HG03045 (cell line): ENCODE data around the gene TDRD7.

Experiments used
- ATAC-seq: cut with Tn5 transposase; IDR thresholded peaks from one replicate; pipeline ENCODE4 v1.9.1; 2021; ENCODE audit warnings: mild to moderate bottlenecking, moderate library complexity; ENCODE audit not compliant: unreplicated experiment

The TDRD7 gene

DNA sequence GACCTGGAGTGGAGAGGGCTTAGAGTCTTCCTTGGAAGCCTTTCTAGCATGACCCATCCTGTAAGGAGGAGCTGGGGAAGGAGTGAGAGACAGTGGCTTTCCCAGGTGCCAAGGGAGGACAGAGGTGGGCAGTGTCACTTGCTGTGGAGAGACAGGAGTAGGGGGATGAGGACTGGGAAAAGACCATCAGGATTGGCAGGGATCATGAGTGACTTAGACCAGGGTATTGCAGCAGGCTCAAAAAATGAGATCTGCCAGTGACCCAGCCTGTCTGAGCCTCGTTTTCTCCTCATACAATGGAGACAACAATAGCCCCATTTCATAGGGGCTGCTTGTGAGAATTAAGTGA lies 91.9 kb downstream of the TDRD7 start:
- no peak for ATAC-seq

DNA sequence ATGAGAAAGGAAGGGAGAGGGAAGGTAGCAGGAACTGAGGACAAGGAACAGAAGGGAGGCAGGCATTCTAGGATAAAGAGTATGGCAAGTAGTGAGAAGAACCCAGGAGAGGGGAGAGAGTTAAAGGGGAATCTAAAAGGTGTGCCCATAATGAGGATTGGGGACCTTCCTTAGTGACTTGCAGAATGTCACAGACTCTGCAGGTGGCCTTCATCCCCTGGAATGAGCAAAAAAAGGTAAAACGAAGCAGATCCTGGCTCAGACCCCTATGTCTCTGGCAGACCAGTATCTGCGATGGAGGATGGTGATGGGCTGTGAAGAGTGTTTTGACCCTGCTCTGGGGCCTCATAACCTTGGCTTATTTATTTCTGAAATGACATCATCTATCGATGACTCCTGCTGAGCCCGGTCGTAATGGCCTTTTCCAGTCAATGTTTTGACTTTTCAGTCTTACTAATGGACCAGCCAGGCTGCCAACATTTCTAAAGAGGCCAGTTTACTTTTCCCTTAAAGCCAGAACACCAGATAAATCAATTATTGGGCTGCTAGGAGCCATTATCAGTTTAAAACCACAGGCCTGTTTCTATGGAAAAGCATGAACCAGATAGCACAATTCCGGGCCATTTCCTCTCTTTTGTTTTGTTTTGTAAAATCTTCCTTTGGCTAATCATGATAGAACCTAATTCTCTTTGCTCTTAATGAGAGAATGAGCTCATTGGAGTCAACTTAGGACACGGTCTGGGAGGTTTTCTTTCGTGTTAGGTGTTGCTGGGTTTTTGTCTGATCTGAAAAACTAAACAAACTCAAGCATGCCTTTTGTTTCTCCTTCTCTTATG lies 92.7 kb downstream of the TDRD7 start:
- ATAC-seq, result no peak

DNA sequence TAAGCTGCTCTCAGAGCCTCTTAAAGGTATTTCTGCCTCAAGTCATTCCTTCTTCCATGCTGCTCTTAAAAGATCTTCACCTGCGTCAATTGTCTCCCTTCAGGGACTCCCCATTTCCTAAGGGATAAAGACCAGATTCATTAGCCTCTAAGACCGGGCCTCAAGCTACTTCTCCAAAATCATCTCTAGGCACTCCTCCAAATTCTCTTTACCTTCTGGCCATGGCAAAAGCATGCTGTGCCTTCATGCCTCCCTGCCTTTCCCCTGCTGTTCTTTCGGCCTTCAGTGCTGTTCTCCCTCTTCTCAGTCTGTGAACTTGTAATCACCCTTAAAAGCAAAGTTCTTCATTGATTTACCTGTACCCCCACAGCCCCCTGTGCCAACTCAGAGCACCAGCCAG lies 93.9 kb downstream of the TDRD7 start:
- no peak for ATAC-seq

DNA sequence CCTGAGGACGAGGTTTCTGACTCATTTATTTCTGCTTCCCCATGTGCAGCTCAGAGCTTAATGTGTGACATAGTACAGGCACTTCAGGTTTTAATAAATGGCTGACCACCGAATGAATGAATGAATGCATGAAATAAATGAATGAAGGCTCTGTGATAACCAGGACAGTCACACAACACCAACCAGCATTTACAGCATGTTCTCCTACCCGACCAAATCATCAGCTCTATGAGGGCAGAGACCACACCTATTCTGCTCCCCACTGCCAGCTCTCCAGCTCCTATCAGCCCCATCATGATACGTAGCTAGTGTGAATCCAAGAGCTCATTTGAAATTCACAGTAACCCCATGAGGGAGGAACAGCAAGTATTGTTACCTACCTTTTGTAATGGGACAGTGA lies 94.4 kb downstream of the TDRD7 start:
- ATAC-seq, result no peak

DNA sequence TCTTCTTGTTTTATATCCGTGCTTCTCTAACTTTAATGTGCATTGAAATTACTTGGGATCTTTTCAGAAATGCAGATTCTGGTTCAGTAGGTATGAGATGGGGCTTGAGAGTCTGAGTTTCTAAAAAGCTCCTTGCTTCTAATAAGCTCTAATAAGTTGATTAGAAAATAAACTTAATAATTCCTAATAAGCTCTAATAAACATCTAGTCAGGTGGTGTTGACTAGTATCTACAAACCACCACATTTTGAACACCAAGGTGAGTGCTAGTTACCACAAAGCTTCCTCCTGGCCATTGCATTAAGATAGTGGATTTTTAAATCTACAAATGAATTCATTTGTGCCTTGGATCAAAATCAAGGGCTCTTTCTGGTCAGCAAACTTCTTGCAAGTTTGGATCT lies 94.9 kb downstream of the TDRD7 start:
- no peak for ATAC-seq

DNA sequence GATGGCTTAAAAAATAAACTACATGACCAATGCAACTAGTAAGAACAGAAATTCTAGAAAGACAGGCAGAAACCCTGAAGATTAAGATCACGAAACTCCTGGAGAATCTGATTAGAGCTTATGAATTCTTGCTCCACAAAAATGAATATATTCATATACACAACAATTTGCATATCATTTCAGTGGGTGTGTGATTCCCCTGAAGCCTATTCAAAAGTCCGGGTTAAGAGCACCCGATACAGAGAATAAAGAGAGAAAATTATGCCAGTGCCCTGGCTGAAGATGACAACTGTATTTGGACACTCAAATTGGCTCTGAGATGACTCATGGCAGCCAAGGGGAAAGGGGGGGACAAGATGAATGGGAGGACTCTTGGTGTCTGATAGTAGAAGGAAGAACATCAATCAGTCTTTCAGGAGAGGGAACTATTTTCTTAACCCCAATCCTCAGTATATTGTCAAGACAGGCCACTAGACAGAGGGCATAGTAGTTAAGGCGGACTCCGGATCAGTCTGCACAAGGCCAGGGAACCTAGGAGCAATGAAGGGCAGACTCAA lies 95.6 kb downstream of the TDRD7 start:
- no peak for ATAC-seq

DNA sequence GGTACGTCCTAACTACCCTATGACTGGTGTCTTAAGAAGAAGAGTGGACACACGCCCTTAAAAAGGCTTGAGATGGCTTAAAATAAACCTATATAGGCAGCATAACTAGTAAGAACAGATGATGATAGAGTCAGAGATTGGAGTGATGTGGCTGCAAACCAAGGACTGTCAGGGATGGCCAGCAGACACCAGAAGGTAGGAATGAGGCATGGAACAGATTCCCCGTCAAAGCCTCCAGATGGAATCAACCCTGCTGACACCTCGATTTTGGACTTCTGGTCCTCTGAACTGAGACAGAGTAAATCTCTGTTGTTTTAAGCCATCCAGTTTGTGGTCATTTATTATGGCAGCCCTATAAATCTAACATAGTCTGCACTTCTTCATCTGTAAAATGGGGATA lies 97.0 kb downstream of the TDRD7 start:
- no peak for ATAC-seq

DNA sequence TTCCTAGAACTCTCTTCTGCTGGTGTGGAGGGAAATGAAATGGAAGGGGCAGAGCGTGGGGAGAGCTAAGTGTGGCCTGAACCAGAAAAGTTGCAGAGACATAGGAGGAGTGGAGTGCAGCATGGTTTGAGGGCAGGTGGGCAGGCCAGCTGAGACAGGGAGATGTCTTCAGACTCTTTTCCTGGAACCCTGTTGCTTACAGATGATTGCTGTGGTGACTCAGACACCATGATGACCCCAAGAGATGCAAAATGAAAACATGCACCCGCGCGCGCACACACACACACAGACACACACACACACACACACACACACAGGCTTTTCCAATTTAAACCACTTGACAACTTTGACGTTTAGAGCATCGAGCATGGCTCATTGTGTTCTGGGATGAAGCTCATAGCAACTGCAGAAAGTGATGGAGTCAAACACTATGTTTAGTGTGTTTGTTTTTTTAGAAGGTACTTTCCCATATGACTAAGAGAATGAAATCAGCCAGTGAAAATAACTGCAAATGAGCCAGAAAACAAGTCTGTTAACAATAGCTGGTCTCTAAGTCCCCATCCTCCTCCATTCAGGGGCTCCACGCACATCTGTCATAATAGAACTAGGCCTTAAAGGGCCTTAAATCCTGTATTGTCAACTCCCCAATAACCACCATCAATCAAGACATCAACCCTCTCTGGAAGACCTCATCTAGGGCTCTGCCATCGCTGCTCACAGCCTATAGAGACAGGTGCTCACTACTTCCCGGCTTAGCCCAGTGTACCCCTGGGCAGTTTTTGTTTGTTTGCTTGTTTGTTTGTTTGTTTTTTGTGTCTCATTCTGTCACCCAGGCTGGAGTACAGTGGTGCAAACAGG lies 99.1 kb downstream of the TDRD7 start:
- peak; percentile 75 for ATAC-seq

DNA sequence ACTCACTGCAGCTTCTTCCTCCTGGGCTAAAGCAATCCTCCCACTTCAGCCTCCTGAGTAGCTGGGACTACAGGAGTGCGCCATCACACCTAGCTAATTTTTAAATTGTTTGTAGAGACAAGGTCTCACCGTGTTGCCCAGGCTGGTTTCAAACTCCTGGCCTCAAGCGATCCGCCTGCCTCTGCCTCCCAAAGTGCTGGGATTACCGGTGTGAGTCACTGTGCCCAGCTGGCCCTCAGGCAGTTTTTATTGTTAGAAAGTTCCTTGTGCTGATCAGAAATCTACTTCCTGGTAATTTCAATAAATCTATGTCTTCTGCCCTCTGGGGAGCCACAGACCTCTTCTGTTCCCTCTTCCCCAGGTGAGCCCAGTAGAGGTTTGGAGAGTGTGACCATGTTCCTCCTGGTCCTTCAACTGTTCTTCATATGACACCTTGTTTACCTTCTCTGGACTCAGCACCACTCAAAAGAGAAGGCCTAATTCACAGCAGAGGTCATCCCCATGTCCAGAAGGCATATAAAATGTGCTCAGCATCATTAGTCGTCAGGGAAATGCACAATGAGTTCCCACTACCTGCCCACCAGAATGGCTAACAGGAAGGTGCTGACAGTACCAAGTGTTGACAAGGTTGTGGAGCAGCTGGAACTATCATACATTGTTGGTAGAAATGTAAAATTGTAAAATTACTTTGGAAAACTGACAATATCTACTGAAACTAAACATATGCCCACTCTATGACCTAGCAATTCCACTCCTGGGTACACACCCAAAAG lies 99.9 kb downstream of the TDRD7 start:
- ATAC-seq, result no peak

DNA sequence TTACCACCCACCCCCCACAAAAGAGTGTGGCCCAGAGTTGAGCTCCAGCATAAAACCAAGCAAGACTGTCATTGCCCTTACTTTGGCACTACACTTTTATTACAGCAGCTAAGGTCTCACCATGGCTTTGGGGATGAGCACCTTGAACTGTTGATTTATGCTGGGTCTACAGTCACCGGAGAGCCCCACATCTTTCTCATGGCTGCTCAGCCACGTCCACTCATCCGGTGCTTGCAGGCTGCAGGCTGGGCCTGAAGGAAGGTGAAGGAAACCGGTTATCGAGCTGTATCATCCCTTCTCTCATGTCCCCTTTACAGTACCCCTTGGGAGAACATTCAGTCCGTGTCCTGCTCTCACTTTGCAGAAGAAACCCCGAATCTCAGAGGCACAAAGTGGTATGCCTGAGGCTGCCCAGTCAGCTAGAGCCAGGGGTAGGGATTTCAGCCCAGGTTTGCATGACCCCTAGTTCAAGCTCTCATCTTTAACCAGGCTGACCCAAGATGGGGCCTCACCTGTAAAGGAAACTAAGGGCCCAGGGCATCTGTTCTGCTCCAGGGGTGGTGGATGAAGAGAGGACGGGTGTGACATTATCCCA lies 101.2 kb downstream of the TDRD7 start:
- no peak for ATAC-seq

DNA sequence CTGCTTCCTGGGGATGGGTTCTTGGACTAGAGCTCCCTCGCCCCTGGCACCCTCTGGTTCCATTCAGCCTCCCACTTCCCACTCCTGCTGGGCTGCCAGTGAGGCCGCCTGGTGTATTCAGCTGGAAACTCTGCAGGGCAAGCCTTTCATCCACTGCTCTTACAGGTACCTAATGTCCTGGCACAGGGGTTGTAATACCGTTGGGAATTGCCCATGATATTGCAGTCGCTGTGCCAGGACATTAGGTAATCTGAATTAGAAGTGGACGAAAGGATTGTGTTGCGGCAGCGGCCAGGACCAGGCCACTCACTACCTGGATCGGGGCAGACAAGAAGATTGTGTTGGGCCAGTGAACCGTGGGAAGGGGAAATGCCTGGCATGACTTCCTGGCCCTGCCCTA lies 102.6 kb downstream of the TDRD7 start:
- ATAC-seq, result no peak

DNA sequence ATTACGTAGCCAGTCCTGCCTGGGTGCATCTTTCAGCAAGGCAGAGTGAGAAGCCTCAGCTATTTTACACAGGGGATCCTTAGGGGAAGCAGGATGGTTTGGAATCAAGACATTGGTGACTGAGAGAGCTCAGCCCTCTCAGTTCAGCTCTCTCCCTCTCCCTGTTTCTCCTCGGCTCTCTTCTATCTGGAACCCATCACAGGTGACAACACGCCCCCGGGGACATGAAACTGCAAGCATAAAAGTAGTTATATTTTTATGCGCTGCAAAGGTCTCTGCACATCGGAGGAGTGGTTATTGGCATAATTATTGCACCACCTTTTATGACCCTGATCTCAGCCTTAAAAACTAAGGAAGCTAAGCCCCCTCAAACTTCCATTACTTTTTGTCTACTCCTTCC lies 103.8 kb downstream of the TDRD7 start:
- no peak for ATAC-seq

DNA sequence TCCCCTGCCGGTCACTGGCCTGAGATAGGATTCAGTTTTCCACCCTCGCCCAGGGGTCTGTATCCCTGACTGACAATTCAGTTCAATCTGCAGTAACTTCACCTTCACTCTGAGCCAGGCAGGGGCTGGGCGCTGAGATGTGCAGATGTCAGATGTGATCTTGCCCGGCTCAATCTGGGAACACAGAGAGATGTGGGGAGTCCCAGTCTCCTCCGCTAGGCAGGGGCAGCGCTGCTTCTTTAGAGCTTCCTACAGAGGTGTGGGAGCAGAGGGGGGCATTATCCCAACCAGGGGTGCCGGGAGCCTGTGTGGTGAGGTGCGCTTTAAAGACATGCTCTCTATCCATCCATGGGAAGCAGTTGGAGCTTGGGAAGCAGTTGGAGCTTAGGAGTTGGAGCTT lies 104.2 kb downstream of the TDRD7 start:
- no peak for ATAC-seq

DNA sequence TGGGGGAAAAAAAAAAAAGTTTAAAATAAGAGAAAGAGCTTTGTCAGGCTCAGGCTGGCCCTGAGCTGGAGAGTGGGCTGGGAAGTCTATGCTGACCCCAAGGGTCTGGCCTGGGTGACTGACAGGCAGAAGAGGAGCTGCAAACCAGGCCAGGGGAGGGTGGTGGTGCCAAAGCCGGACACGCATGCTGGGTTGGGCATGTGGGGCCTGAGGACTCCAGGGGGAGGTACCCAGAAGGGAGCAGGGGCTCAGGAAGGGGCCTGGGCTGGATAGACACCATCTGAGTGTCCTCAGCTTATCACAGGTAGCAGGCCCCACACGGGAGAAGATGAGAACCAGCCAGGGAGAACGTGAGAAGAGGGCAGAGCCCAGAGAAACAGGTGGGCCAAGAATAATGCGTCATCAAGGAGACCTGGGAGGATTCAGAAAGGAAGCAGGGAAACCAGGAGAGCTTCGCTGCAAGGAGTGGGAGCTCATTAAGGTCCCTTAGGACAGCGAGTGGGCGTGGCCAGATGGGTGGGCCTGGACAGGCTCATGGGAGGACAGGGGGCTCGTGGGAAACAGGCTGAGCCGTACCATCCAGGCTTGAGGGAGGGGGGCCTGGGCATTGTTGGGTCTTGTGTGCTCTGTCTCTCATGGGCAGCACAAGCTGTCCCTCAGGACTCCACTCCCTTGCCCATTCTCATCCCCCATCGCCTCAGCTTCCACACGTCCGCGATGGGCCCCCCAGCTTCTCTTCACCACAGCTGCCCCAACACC lies 105.6 kb downstream of the TDRD7 start:
- ATAC-seq, result no peak

DNA sequence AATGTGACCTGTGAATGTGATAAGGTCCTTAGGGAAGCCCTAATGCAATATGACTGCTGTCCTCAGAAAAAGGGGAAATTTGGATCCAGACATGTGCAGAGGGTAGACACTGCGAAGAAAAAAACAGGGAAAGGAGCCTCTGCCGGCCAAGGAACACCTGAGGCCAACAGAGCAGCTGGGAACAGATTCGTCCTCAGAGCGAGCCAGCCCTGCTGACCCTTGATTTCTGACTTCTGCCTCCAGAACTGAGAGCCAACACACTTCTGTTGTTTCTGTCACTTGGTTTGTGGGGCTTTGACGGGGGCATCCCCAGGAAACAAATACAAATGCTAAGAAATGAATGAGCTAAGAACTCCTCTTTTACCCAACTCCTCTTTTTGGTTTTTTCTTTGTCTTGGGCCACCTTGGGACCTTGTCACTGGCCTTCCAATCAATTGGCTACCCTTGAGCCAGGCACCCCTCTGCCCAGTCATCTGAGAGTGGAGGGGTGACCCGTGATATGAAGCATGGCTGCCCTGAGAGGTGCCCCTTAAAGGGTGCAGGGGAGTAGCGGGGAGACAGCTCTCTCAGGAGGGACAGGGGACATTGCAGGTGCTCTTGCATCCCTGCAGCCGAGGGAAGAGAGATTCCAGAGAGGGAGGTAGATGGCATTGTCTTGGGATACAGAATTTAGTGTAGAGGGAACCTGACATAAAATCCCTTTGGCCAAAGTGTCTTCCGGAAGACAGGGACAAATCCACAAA lies 106.4 kb downstream of the TDRD7 start:
- ATAC-seq, result no peak

DNA sequence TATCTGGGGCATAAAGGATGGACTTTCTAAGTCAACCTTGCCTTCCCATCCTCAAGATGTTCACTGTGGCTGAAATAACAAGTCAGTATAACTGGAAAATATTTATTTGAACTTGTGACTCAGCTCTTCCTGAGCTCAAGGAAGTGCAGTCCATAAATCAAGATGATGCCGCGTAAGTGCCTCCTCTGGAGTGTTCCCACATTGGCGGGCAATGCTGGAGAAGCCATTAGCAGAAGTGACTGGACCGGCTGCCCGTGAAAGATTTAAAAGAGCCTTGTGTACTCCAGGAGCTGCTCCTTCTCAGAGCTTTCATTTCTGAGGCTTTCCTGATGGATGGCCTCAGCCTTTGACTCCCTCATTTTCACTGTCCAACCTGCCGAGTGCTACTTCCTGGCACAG lies 107.0 kb downstream of the TDRD7 start:
- ATAC-seq, result no peak

DNA sequence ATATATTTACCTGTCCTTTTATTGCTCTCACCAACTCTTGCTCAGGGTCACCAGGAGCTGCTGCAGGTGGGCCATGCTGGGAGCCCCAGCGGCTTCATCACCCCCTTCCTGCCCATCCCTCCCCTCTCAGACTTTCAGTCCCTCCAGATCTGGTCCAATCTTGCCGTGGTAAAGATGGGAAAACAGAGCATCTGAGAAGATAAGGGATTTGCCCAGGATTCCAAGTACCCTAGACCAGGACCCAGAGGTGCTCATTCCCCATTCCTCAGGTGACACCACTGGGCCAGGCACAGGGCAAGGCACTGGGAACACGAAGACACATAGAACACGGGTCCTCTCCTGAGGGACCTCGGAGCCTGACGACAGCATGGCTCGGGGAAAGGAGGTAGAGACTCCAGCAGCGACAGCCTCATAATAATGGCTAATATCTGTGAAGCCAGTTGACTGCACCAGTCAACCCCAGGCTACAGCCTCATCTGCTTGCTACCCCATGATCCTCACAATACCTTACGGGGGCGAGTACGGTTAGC lies 107.6 kb downstream of the TDRD7 start:
- ATAC-seq, result no peak

DNA sequence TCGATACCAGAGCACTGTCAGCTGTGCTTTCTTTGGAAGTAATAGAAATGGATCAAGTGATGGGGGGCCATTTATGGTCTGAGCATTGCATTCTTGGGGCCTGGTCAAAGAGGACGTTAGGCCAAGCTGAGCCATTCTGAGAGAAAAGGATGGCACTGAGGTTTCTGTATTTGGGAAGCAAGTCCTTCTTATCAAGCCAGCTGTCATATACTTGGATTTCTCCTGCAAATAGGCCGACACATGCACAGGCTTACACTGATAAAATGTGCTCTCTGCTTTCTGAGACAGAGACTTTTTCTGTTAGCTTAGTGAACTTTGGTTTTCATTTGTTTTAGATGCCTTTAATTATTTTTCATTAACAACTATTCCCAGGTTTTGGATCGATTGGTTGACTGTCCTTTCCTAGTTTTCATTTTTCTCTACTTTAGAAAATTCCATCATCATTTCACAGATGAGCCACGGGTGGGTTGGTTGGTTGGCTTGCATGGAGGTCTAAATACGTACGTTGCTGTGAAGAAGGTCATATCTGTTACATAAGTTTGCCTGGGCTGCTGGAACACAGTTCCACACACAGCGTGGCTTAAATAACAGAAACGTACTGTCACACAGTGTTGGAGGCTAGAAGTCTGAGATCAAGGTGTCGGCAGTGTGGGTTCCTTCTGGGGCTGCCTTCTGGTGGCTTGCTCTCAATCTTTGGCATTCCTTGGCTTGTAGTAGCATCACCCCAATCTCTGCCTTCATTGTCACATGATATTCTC lies 109.9 kb downstream of the TDRD7 start:
- no peak for ATAC-seq
